H1 (cell line): ENCODE data around the gene WSCD1. TPM values are rescaled to one million over a fixed set of nuclear protein-coding genes. Genes with fewer than 3 reads are reported as not detected.

Experiments used
- CTCF ChIA-PET: fragments of 300-600 bp; sonication (Branson Sonifier 250); formaldehyde crosslinking; loops from one replicate; lab custom pipeline; 2021; ENCODE audit not compliant: partially characterized antibody; lab: Charles Lee
- POLR2A ChIA-PET: fragments of 300-600 bp; sonication (Branson Sonifier 250); formaldehyde crosslinking; loops from one replicate; lab custom pipeline; 2021; ENCODE audit warnings: inconsistent platforms; ENCODE audit not compliant: partially characterized antibody; lab: Charles Lee
- DNase-seq, 2 experiments: peaks; one replicate each; pipeline versions ENCODE4 v3.0.0 to v3.0.0-alpha.2; 2010 to 2022; ENCODE audit warnings: low spot score in 2 of 2, low read depth in 1 of 2, mixed read lengths in 1 of 2
- FAIRE-seq: peaks from 2 replicates; lab custom pipeline; 2011; peaks lifted over from hg19 to GRCh38; lab: Jason Lieb, UNC
- H2AFZ ChIP-seq: 2 replicates; pipeline ENCODE4 v1.8.1; 2012; ENCODE audit warnings: low read length, inconsistent platforms
- H2AK5ac ChIP-seq: 2 replicates; pipeline ENCODE4 v1.6.1; 2013; ENCODE audit warnings: low read depth, low read length
- H2BK120ac ChIP-seq: replicated peaks from 2 replicates; pipeline ENCODE3; 2013; ENCODE audit warnings: low read depth, low read length, inconsistent platforms
- H2BK12ac ChIP-seq: 2 replicates; pipeline ENCODE4 v1.6.1; 2013; ENCODE audit warnings: low read depth, low read length
- H2BK15ac ChIP-seq: 2 replicates; pipeline ENCODE4 v1.6.1; 2013; ENCODE audit warnings: low read length
- H2BK20ac ChIP-seq: 2 replicates; pipeline ENCODE4 v1.6.1; 2013; ENCODE audit warnings: low read length
- H2BK5ac ChIP-seq: 2 replicates; pipeline ENCODE4 v1.6.1; 2013; ENCODE audit warnings: low read depth, low read length
- H3K14ac ChIP-seq: 2 replicates; pipeline ENCODE4 v1.6.1; 2013; ENCODE audit warnings: inconsistent platforms; ENCODE audit not compliant: insufficient read length
- H3K18ac ChIP-seq: 2 replicates; pipeline ENCODE4 v1.6.1; 2013; ENCODE audit warnings: low read length; ENCODE audit errors: extremely low read depth
- H3K23ac ChIP-seq: 2 replicates; pipeline ENCODE4 v1.6.1; 2013; ENCODE audit warnings: inconsistent platforms; ENCODE audit not compliant: insufficient read length
- H3K23me2 ChIP-seq: 2 replicates; pipeline ENCODE4 v1.6.1; 2013; ENCODE audit warnings: low read depth, low read length
- H3K27ac ChIP-seq: 2 replicates; pipeline ENCODE4 v1.6.1; 2011; ENCODE audit warnings: low read depth, low read length, inconsistent platforms
- H3K27me3 ChIP-seq, 4 experiments: replicated peaks in 1 of 4; 1 replicate in 1 of 4; 2 replicates in 3 of 4; pipeline versions ENCODE4 v1.6.1 to v1.8.1; 2011 to 2013; ENCODE audit warnings: low read length in 3 of 4, mild to moderate bottlenecking in 3 of 4, inconsistent platforms in 2 of 4, mixed read lengths in 2 of 4, moderate library complexity in 1 of 4; ENCODE audit not compliant: control insufficient read depth in 3 of 4, insufficient read depth in 3 of 4; ENCODE audit errors: extremely low read depth in 1 of 4
- H3K36me3 ChIP-seq, 4 experiments: 2 replicates each; pipeline versions ENCODE4 v1.6.1 to v1.8.1; 2011 to 2013; ENCODE audit warnings: mild to moderate bottlenecking in 4 of 4, low read length in 3 of 4, moderate library complexity in 2 of 4, control low read depth in 1 of 4, inconsistent platforms in 1 of 4; ENCODE audit not compliant: insufficient read depth in 4 of 4, control insufficient read depth in 2 of 4
- H3K4ac ChIP-seq: replicated peaks from 2 replicates; pipeline ENCODE3; 2013; ENCODE audit warnings: low read length, low read depth, mixed read lengths, inconsistent platforms; ENCODE audit not compliant: insufficient read length
- H3K4me1 ChIP-seq, 4 experiments: replicated peaks in 1 of 4; 1 replicate in 1 of 4; 2 replicates in 3 of 4; pipeline versions ENCODE4 v1.6.1 to v1.8.1; 2011 to 2013; ENCODE audit warnings: low read length in 3 of 4, inconsistent platforms in 2 of 4, mixed read lengths in 1 of 4; ENCODE audit not compliant: insufficient read depth in 4 of 4, control insufficient read depth in 3 of 4
- H3K4me2 ChIP-seq, 2 experiments: 2 replicates each; pipeline versions ENCODE4 v1.6.1 to v1.8.1; 2011 to 2013; ENCODE audit warnings: low read depth in 2 of 2, low read length in 2 of 2, control low read depth in 1 of 2, inconsistent platforms in 1 of 2, mild to moderate bottlenecking in 1 of 2; ENCODE audit not compliant: insufficient read depth in 1 of 2
- H3K4me3 ChIP-seq, 4 experiments: fragments of 200-600, 300-600 bp in 1 of 4; sonication (generic), shearing (Covaris generic), sonication (Bioruptor Twin) in 1 of 4; 2 replicates each; pipeline versions ENCODE4 v1.5.1 to v1.8.1; 2011 to 2016; ENCODE audit warnings: low read length in 4 of 4, low read depth in 3 of 4, control low read depth in 2 of 4, inconsistent platforms in 2 of 4, mild to moderate bottlenecking in 2 of 4, mixed read lengths in 1 of 4, moderate library complexity in 1 of 4; ENCODE audit not compliant: insufficient read depth in 2 of 4; ENCODE audit errors: extremely low read depth in 1 of 4
- H3K56ac ChIP-seq: replicated peaks from 2 replicates; pipeline ENCODE3; 2013; ENCODE audit warnings: low read depth, mild to moderate bottlenecking, mixed read lengths, low read length, inconsistent platforms; ENCODE audit not compliant: insufficient read length
- H3K79me1 ChIP-seq: 2 replicates; pipeline ENCODE4 v1.6.1; 2013; ENCODE audit warnings: low read depth, low read length, control low read depth
- H3K79me2 ChIP-seq, 2 experiments: 2 replicates each; pipeline versions ENCODE4 v1.6.1 to v1.8.1; 2012 to 2013; ENCODE audit warnings: low read length in 2 of 2, mild to moderate bottlenecking in 2 of 2, inconsistent platforms in 1 of 2; ENCODE audit not compliant: insufficient read depth in 2 of 2, control insufficient read depth in 1 of 2
- H3K9ac ChIP-seq, 4 experiments: replicated peaks in 1 of 4; 1 replicate in 1 of 4; 2 replicates in 3 of 4; pipeline versions ENCODE4 v1.6.1 to v1.8.1; 2011 to 2013; ENCODE audit warnings: low read depth in 3 of 4, low read length in 3 of 4, control low read depth in 2 of 4, mild to moderate bottlenecking in 2 of 4, moderate library complexity in 2 of 4, inconsistent platforms in 1 of 4; ENCODE audit errors: extremely low read depth in 1 of 4
- H3K9me3 ChIP-seq, 2 experiments: 2 replicates each; pipeline versions ENCODE4 v1.6.1 to v1.8.1; 2012 to 2013; ENCODE audit warnings: mild to moderate bottlenecking in 2 of 2, moderate library complexity in 2 of 2, control low read depth in 1 of 2, inconsistent platforms in 1 of 2, low read depth in 1 of 2, low read length in 1 of 2, mixed read lengths in 1 of 2; ENCODE audit not compliant: insufficient read depth in 2 of 2
- H4K20me1 ChIP-seq, 2 experiments: replicated peaks in 1 of 2; 2 replicates each; pipeline versions ENCODE3 to v1.8.1; 2011 to 2013; ENCODE audit warnings: inconsistent platforms in 2 of 2, low read length in 2 of 2, mild to moderate bottlenecking in 1 of 2; ENCODE audit not compliant: insufficient read depth in 2 of 2, control insufficient read depth in 1 of 2
- H4K5ac ChIP-seq: 2 replicates; pipeline ENCODE4 v1.6.1; 2013; ENCODE audit warnings: low read length, low read depth, mixed read lengths, inconsistent platforms; ENCODE audit not compliant: insufficient read length
- H4K8ac ChIP-seq: 2 replicates; pipeline ENCODE4 v1.8.0; 2013; ENCODE audit warnings: mild to moderate bottlenecking, moderate library complexity, low read length, inconsistent platforms; ENCODE audit not compliant: insufficient read depth; ENCODE audit errors: extremely low read depth
- H4K91ac ChIP-seq: replicated peaks from 2 replicates; pipeline ENCODE3; 2013; ENCODE audit warnings: low read length, mixed read lengths, inconsistent platforms; ENCODE audit not compliant: insufficient read length
- KDM4A ChIP-seq: IDR thresholded peaks from one replicate; pipeline ENCODE4 v1.7.1; 2012; ENCODE audit warnings: low read depth, mild to moderate bottlenecking, moderate library complexity, low read length, inconsistent platforms; ENCODE audit not compliant: severe bottlenecking
- ZNF274 ChIP-seq: IDR thresholded peaks from 2 replicates; pipeline ENCODE4 v1.7.0; 2012; ENCODE audit warnings: low read length, borderline replicate concordance; ENCODE audit errors: extremely low read depth
- WGBS, 2 experiments: shearing (Covaris generic) in 1 of 2; methylation state at CpG; one replicate each; pipeline versions ENCODE4 v1.1.6 to v1.1.7; 2013 to 2015; ENCODE audit warnings: low lambda C conversion rate in 2 of 2, mixed read lengths in 2 of 2, inconsistent platforms in 1 of 2, low coverage in 1 of 2, missing lambda C conversion rate in 1 of 2; ENCODE audit not compliant: insufficient replicate concordance in 2 of 2, insufficient coverage in 1 of 2, insufficient read length in 1 of 2; ENCODE audit errors: extremely low coverage in 1 of 2, missing lambda C conversion rate in 1 of 2; 5-methylcytosine and 5-hydroxymethylcytosine counted together
- polyA plus RNA-seq, 7 experiments: library from polyadenylated mRNA; depleted of rRNA in 3 of 7; stranded (reverse) in 5 of 7; unstranded in 2 of 7; fragments of >200 nt in 5 of 7; fragments of 200-250 nt in 2 of 7; gene quantifications; 1 replicate in 5 of 7; 2 replicates in 1 of 7; 4 replicates in 1 of 7; pipeline versions ENCODE4 v1.2.1 to v1.2.3, GENCODE V29; 2011 to 2013; ENCODE audit warnings: missing spikeins in 2 of 7, mixed read lengths in 2 of 7
- total RNA-seq: library from RNA; stranded (reverse); fragmentation: NEBNext Ultra II Directional; extraction: Animal tissue kit (Norgen Biotek cat#: 25700); gene quantifications from 2 replicates; pipeline ENCODE4 v1.2.1, GENCODE V29; 2021

WSCD1 gene
- total and polyA plus RNA-seq, 2 of the 8 experiments (the other 6 are each of a cell fraction or from before 2014, with no cell fraction given): 21.9 to 39.0 TPM

DNA sequence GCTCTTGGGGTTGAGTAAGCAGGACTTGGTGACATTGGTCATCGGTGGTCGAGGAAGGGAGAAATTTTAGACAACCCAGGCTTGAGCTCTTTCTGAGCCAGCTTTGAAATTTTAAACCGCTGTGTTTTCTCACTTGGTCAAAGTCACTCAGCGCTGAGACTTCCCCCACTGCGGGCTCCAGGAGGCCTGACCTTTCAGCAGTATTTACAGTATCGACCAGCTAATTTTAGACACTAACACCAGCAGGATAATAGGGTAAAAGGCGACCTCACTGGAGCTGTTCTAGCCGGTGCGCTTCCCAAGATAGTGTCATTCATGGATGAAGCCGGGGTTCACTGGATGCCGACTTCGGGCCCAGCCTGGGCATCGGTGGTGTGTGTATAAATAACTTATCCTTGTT lies 29.7 kb upstream of the WSCD1 start:
- H3K79me2 ChIP-seq: no peaks in the 10 kb centered on the region
- H4K20me1 ChIP-seq: no peaks in the 10 kb centered on the region
- H3K79me1 ChIP-seq: no peaks in the 10 kb centered on the region
- H3K27ac ChIP-seq: no peak overlapping the region
- H3K27me3 ChIP-seq: no peaks in the 10 kb centered on the region
- ChIA-PET POLR2A (no interaction called here), CTCF (interaction anchor here (0.6 to 0.8 kb wide), 2 partner anchors 28 to 196 kb away, joined by 3 to 4 read pairs; no protein-coding TSS in a partner anchor)
- no peak for FAIRE-seq
- no peak overlapping the region for H2AFZ ChIP-seq
- no peak overlapping the region for H2AK5ac ChIP-seq
- H3K4me2 ChIP-seq: no peak overlapping the region
- H2BK15ac ChIP-seq: no peak overlapping the region
- no peak overlapping the region for H3K9ac ChIP-seq
- H3K9me3 ChIP-seq: no peaks in the 10 kb centered on the region
- H3K56ac ChIP-seq: no peak overlapping the region
- no peak overlapping the region for H2BK20ac ChIP-seq
- no peak overlapping the region for H4K5ac ChIP-seq
- H3K4me1 ChIP-seq: no peaks in the 10 kb centered on the region
- no peak overlapping the region for H2BK12ac ChIP-seq
- no peak overlapping the region for H2BK120ac ChIP-seq
- H2BK5ac ChIP-seq: no peak overlapping the region
- no peak for DNase-seq
- WGBS, 2 experiments: 95% methylated on average over 13 of the region's 13 CpGs; no CpG with 5 or more reads in 1 of the 2 experiments
- no peak overlapping the region for H4K91ac ChIP-seq
- TF ChIP-seq ZNF274 (no peak), KDM4A (no peak)
- no peak overlapping the region for H3K4ac ChIP-seq
- H3K4me3 ChIP-seq: no peak overlapping the region
- peak overlapping the region; percentile 1; the same call in 1 of the 2 replicates for H3K18ac ChIP-seq
- H3K14ac ChIP-seq: no peak overlapping the region
- H4K8ac ChIP-seq: no peak overlapping the region
- H3K36me3 ChIP-seq: no peaks in the 10 kb centered on the region
- H3K23me2 ChIP-seq: no peaks in the 10 kb centered on the region
- H3K23ac ChIP-seq: no peak overlapping the region
